Neutrophil (primary cell): ENCODE measurements around the gene JAG1.

Source experiments
- H3K27ac ChIP-seq: fragments of 200-600 bp; sonication (generic); 2 replicates; pipeline ENCODE4 v1.5.1; 2016; ENCODE audit warnings: mild to moderate bottlenecking, moderate library complexity
- H3K27me3 ChIP-seq: fragments of 200-600 bp; sonication (generic); 2 replicates; pipeline ENCODE4 v1.6.0; 2016; ENCODE audit warnings: mild to moderate bottlenecking
- H3K36me3 ChIP-seq: fragments of 200-600 bp; sonication (generic); 2 replicates; pipeline ENCODE4 v1.5.1; 2017
- H3K4me1 ChIP-seq, 2 experiments: fragments of 200-600 bp in 1 of 2; sonication (generic) in 1 of 2; 1 replicate in 1 of 2; 2 replicates in 1 of 2; pipeline versions ENCODE4 v1.5.1 to v1.6.1; 2013 to 2016; ENCODE audit warnings: low read depth in 1 of 2, low read length in 1 of 2, mild to moderate bottlenecking in 1 of 2, moderate library complexity in 1 of 2; ENCODE audit not compliant: control insufficient read depth in 1 of 2, insufficient read depth in 1 of 2
- H3K4me3 ChIP-seq, 2 experiments: fragments of 200-600 bp in 1 of 2; sonication (generic) in 1 of 2; 1 replicate in 1 of 2; 2 replicates in 1 of 2; pipeline ENCODE4 v1.5.1; 2013 to 2016; ENCODE audit warnings: low read depth in 1 of 2, low read length in 1 of 2, mild to moderate bottlenecking in 1 of 2, moderate library complexity in 1 of 2
- H3K9me3 ChIP-seq: fragments of 200-600 bp; sonication (generic); 2 replicates; pipeline ENCODE4 v1.5.1; 2016
- TF ChIP-seq, protein P1 (sequence below): fragments of 200-600 bp; sonication (generic); IDR thresholded peaks from 2 replicates; pipeline ENCODE4 v1.5.1; 2016; ENCODE audit warnings: antibody characterized with exemption

The JAG1 gene

DNA sequence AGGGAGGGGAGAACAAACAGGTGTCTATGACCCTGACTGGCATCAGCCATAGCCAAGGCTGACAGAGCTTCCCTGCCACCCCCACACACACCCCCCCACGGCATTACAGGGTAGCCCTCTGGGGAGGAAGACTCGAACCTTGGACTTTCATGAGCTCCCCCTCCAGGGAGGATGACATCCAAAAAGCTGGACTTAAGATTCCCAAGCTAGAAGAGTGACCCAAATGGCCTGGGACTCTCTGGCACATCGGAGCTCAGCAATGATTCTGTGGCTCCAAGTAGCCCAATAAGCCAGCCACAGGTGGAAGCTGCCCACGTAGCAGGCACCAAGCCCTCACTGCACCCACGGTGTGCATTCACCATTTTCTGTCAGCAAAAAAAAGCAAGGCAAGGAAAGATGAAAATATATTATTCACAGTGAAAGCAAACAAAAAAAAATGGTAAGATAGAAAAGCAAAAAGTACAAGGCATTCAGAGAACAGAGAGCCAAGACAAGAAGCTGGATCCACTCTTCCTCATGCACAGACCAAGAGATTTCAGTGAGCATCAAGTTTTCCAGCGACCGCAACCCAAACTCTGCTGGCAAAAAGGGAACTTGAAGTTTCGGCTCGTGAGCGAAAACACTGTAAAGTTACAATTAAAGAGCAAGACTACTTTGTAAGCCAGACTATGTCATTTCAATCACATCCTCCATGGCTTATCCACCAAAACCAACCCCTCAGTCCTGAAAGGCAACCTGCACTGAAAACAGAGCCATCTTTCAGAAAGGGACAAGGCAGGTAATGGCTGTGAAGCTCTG, 10.9 kb downstream of the JAG1 start:
- Histone ChIP-seq H3K36me3 (peaks cover 51% of the 10 kb centered on the region), H3K4me3 (no peak overlapping the region), H3K9me3 (no peaks in the 10 kb centered on the region), H3K4me1 (no peaks in the 10 kb centered on the region), H3K27me3 (no peaks in the 10 kb centered on the region), H3K27ac (no peak overlapping the region)
- TF ChIP-seq, protein P1, sequence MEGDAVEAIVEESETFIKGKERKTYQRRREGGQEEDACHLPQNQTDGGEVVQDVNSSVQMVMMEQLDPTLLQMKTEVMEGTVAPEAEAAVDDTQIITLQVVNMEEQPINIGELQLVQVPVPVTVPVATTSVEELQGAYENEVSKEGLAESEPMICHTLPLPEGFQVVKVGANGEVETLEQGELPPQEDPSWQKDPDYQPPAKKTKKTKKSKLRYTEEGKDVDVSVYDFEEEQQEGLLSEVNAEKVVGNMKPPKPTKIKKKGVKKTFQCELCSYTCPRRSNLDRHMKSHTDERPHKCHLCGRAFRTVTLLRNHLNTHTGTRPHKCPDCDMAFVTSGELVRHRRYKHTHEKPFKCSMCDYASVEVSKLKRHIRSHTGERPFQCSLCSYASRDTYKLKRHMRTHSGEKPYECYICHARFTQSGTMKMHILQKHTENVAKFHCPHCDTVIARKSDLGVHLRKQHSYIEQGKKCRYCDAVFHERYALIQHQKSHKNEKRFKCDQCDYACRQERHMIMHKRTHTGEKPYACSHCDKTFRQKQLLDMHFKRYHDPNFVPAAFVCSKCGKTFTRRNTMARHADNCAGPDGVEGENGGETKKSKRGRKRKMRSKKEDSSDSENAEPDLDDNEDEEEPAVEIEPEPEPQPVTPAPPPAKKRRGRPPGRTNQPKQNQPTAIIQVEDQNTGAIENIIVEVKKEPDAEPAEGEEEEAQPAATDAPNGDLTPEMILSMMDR = no peak

DNA sequence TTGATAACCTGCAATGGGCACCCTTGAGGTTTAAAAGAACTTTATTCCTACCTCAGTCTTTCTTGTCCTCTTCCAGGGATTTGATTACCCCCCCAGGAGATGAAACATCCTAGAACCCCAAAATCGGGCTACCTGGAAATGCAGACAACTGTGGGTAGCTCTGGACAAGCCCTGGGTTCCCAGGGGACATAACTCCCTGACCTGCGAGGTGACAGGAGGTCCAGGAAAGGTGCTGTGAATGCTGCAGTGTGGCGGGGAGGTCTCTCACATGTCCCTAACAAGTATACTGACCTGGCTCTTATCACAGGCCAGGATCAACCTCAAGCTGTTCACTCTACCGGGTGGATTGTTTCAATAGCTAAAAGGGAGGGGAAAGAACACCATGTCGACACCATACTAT, 11.6 kb downstream of the JAG1 start:
- H3K9me3 ChIP-seq = no peaks in the 10 kb centered on the region
- peaks cover 57% of the 10 kb centered on the region for H3K36me3 ChIP-seq
- TF ChIP-seq, protein P1 = no peak
- no peaks in the 10 kb centered on the region for H3K4me1 ChIP-seq
- H3K27me3 ChIP-seq = no peaks in the 10 kb centered on the region
- H3K27ac ChIP-seq = no peak overlapping the region
- no peak overlapping the region for H3K4me3 ChIP-seq

DNA sequence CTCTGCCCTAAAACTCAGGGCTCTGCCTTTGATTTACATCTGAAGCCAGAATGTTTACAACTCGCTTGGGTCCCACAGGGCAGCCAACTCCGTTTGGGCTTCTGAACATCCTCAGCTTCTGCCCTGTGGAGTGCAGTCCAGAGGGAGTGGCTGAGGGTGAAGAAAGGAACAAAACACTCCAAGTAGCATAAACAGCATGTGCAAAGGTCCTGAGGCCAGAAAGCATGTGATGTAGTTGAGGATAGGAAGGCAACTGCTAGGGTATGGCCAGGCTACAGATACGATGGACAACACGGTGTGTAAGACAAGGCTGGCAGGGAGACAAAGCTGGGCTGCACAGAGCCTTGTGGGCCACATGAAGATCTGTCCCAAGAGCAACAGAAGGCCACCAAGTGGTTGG, 12.5 kb downstream of the JAG1 start:
- no peak overlapping the region for H3K27ac ChIP-seq
- H3K9me3 ChIP-seq = no peaks in the 10 kb centered on the region
- H3K4me3 ChIP-seq = no peak overlapping the region
- peaks cover 60% of the 10 kb centered on the region for H3K36me3 ChIP-seq
- no peaks in the 10 kb centered on the region for H3K27me3 ChIP-seq
- TF ChIP-seq, protein P1 = no peak
- H3K4me1 ChIP-seq = no peaks in the 10 kb centered on the region

DNA sequence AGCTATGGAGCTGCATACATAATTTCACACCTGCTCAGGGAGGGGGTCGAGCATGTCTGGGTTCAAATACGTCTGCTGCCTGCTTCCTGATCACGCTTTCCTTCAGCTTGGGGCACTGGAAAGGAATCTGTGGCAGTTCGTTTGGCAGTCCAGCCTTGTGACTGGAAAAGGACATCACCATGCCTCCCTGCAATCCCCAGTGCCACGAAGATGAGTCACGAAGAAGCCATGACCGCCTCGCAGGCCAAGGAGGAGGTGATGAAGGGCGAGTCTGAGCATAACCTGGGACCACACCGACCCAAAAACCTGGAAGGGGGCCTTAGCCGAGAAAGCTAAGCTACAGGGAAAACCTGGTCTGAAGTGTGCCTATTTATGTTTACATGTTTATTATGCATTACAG, 13.1 kb downstream of the JAG1 start:
- H3K4me1 ChIP-seq = no peaks in the 10 kb centered on the region
- H3K27me3 ChIP-seq = no peaks in the 10 kb centered on the region
- H3K36me3 ChIP-seq = peaks cover 66% of the 10 kb centered on the region
- no peaks in the 10 kb centered on the region for H3K9me3 ChIP-seq
- H3K4me3 ChIP-seq = no peak overlapping the region
- TF ChIP-seq, protein P1 = no peak
- H3K27ac ChIP-seq = no peak overlapping the region

DNA sequence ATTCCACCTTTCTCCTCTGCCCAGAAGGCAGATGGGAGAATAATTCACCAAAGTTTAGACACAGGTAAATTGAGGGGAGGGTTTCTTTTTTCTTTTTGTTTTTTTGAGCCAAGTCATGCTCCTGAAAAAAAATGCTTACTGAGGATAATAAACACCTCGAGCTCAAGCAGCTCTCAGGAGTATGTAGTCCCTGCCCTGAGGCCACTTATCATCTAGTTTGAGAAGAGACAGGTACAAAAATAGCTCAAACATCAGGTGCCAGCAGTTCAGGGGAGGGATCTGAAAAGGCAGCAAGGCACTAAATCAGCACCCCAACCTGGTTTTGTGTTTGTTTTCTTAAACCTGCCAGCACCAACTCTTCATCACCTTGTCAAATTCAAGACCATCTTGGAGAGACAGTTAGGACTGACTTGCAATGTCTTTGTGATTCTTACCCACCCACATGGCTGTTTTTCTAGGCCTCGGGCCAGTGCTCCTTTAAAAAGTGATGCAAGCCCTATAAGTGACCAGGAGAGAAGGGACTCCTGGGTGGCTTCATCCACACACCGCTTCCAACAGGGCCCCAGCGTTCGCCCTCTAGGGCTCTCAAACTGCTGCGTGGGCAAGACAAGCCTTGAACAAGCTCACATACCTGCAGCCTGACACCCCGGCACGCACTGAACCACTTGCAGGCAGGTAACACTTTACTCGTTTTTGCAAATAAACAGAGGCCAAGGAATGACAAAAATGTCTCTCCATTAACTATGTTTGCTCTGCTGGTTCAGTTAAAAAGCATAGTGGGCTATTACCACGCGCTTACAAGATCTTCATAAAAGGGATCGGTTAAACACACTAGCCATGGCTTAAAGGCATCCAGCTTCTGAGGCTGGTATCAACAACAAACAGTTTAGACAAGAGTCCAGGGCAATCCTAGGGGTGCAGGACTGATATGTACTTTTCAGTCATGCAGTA, 13.9 kb downstream of the JAG1 start:
- Histone ChIP-seq H3K9me3 (no peaks in the 10 kb centered on the region), H3K27ac (no peak overlapping the region), H3K4me3 (no peak overlapping the region), H3K27me3 (no peaks in the 10 kb centered on the region), H3K4me1 (no peaks in the 10 kb centered on the region), H3K36me3 (peaks cover 73% of the 10 kb centered on the region)
- TF ChIP-seq, protein P1 = no peak
